Ramos (cell line): ENCODE results near the gene CSK.

Experiments
- in situ Hi-C: fragments of 300-500 bp; cut with MboI; formaldehyde crosslinking; loops from one replicate; pipeline ENCODE4 v1.14.3; 2022; ENCODE audit warnings: low sequenced_read_pairs; ENCODE audit not compliant: unreplicated experiment

CSK gene

DNA sequence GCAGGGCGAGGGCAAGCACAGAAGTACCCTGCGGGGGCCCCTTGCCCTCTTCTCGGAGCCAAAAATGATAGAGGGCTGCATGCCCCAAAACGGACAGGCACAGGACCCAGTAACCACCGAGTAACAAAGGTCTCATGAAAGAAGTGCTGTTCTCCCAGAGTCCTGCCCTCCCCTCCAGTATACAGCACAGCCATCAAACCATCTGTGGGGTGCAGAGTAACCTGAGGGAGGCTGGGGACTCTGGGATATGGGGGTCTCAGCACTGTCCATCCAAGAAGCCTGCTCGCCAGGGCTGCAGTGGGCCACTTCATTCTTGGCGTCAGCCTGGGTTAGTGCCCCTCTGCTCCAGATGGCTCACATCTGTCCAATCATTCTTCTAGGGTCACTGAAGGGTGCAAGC lies 55.0 kb downstream of the CSK start:
- in situ Hi-C loops = loop anchor here (10.0 kb wide), 1 partner anchor 202 kb away; no protein-coding TSS in a partner anchor

DNA sequence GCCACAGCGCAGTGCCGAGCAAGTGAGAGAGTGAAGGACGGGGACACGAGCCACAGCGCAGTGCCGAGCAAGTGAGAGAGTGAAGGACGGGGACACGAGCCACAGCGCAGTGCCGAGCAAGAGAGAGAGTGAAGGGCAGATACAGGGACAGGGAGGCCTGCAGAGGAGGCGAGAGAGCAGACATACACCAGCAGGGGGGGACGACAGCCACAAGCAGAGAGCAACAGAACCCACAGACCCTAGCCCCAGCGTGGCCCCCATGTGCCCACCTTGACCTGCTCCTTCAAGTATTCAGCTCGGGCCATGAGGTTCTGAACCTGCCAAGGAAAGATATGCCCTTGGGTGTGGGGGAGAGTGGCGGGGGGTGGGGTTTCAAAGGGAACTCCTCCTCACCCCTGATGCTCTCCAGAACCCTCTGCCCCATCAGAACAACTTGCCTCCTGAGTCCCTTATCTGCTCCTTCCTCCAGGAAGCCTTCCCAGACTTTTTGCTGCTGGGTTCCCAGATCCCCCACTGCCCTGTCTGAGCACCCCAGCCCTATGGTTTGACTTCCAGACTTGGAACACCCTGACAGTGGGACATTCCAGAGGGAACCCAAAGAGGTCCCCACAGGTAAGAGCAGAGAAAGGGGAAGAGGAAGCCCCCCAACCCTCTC lies 55.7 kb downstream of the CSK start:
- in situ Hi-C loops = loop anchor here (10.0 kb wide), 1 partner anchor 203 kb away; no protein-coding TSS in a partner anchor

DNA sequence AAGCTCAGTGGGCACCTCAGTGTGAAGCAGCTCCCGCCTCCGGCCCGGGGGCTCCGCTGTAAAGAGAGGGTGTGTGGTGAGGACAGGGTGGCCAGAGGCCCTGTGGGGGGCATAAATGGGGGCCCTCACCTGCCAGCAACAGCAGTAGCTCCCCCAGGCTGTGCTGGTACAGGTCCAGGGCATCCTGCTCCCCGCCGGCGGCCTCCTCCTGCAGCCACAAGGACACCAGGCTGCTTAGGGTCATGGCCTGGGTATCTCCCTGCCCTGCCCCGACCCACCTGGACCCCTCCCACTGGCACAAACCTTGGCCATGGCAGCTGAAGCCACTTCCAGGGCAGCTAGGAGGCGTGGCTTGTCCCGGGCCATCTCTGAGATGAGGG lies 56.2 kb downstream of the CSK start:
- in situ Hi-C loops = loop anchor here (10.0 kb wide), 1 partner anchor 203 kb away; no protein-coding TSS in a partner anchor

DNA sequence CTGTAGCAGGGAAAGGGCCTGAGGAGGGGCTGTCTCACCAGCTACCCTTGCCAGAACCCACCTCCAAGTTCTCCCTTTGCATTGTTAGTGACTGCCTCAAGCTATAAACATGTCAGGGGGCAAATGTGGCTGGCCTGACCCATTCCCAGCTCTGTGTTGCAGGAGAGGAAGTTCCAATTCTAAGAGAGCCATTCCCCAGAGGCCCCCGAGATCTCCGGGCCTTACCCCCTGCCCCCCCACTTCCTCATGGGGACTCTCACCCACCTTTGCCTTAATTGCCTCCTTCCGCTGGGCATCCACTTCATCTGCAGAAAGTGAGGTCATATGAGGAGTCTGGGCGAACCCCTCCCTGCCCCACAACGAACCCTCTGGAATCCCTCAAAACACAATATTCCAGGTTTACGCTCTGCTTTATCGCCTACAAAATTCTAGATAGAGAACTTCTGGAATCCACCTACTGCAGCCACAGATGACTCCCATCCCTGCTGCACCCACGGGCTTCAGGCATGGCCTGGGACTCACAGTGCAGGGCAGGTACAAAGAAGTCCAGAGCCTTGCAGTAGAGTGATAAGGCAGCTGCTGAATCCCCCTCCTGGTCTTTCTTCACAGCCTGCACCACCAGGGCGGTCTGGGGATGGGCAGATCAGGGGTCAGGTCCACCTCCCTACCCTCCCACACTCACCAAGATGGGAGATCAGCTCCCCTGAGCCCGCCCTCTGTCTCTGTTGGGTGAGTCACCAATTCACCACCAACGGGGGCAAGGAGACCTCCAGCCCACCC lies 57.1 kb downstream of the CSK start:
- in situ Hi-C loops = loop anchor here (10.0 kb wide), 1 partner anchor 204 kb away; no protein-coding TSS in a partner anchor

DNA sequence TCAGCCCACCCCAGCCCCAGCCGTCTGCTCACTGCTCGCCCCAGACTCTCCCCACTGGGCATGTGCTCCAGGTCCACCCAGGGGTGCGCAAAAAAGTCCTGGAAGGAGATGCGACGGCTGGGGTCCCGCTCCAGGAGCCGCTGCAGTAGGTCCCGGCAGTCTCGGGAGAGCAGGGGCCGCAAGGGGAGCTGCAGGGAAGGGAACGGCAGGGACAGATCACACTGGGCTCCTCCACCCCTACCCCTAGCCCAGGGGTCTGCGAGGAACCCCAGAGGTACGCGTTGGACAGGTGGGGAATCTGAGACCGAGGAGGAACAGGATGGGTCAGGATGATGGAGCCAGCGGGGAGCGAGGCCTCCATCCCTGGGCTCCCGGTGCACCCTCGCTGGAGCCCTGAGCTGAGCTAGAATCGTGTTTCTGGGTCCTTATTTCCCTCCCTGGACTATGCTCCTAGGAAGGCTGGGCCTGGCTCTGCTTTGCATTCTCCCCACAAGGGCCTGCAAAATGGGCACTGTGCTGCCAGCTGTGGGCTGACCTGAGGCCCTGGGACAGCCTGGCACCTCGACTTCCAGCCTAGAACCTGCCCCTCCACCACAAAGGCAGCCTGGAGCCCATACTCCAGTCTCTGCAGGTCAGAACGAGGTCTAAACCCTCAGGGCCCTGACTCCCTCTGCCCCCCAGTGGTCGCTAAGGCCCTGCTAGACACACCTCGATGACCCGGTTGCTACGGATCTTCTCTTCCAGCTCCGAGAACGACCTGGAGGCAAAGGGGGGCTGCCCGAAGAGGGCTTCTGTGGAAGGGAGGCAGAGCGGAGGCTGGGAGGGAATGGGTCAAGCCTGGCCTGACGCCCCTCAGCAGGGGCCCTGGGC lies 57.9 kb downstream of the CSK start:
- in situ Hi-C loops = loop anchor here (10.0 kb wide), 1 partner anchor 205 kb away; no protein-coding TSS in a partner anchor

DNA sequence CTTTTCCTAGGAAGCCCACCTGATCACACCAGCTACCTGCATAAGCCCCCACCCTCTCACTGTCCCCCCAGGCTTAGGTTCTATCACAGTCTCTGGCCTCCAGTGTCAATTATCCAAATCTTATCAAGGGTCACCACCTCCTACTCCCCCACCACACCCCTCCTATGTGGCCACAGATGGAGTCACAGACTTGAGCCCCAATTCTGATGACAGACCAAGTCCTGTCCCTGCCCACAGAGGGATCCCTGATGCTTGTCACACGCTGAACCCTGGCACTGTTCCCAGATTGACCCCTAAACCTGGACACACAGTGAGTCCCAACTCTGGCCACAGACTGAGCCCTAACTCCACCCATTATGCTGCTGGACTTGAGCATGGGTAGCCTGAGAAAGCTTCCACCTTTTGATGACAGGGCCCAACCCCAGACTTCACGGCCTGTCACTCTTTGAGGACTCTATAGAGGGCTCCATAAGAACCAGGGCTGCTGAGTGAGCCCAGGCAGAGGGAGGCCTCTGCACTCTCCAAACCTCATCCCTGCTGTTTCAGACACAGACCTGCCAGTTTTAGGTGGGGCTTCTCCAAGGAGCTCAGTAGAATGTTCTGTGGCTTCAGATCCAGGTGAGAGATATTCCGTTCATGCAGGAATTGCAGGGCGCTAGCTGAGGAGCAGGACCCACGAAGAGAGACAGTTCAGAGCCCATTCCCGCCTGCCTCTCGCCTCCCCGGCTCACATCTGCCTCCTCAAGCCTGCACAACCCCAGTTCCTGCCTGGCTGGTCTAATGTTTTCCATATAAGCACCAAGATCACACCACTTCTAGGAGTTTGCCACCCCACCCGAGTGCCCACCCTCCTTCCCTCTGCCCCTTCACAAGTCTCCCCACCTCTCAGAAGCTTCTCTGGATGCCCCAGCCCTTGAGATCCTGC lies 59.2 kb downstream of the CSK start:
- in situ Hi-C loops = no loop called here

DNA sequence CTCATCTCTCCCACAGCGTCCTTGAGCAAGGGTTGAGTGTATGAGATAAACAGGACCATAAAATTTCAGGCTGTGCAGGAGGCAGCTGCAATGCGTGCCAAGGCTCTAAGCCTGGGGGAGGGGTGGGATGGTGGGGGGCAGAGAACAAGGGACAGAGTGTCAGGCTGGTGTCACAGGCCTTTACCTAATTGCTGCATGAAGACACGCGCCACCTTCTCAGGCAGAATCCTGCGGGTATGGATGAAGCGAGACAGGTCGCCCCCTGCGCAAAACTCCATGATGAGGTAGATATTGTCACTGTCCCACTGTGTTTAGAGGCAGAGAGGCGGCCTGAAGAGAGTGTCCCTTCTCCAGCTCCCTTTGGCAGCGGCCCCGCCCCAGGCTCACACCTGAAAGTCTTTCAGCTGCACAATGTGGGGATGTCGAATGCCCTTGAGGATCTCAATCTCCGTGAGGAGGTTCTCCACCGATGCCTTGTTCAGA lies 60.1 kb downstream of the CSK start:
- in situ Hi-C loops = no loop called here

DNA sequence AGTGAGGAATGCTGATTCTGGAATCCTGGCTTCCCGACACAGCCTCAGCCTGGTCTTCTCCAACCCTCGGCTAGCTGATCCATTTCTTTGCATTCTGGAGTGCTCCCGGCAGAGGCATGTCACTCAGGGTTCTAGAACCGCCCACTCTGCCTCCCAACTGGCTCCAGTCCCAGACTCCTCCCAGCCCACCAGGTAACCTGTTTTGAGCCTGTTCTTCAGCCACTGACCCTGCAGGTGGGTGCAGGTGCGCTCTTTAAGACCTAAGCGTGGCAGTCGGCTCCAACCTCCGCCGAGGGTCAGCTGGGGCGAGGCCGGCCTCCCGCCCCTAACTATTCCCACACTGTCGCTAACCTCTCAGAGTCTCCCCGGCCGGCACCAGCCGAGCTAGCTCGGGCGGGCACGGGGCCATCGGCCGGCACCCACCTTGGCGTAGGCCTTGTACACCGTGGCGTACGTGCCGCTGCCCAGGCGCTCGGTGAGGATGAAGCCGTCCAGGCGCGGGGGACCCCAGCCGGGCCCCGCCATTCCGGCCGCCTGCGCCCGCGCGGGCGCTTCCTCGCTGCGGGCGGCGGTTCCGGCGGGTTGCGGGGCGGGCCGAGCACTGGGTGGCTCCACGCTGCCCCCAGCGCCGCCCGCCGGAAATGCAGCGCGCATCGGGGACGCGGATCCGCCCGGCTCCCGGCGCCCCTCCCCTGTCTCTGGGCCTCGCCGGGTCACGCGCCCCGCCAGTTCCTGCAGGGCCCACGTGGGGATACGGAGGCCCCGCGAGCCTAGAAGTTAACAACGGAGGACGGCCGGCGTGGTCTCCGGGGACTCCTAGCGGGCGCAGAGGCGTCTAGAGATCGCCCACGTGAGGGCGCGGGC lies 60.9 kb downstream of the CSK start, which contains the start of gene ULK3:
ULK3 (minus strand) TSS at position 576 of the 864 bp plus-strand sequence; CDS start at position 525, 51 bp downstream.
- in situ Hi-C loops = no loop called here

DNA sequence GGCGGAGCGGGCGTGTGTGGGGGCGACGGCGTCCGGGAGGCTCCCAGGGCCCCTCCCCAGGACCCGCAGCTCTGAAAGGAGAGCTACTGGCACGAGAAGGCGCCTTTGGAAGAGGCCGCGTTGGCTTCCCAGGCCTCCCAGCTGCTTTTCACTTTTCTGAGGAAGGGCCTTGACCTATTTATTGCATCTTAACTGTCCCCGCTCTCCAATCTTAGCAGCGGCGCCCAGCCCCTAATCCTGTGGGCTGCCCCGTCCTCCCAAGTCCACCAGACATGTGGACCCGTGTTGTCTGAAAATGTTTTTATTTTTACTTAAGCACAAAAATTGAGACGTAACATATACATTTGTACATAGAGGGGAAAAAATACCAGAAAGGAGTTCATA lies 61.6 kb downstream of the CSK start:
- in situ Hi-C loops = no loop called here

DNA sequence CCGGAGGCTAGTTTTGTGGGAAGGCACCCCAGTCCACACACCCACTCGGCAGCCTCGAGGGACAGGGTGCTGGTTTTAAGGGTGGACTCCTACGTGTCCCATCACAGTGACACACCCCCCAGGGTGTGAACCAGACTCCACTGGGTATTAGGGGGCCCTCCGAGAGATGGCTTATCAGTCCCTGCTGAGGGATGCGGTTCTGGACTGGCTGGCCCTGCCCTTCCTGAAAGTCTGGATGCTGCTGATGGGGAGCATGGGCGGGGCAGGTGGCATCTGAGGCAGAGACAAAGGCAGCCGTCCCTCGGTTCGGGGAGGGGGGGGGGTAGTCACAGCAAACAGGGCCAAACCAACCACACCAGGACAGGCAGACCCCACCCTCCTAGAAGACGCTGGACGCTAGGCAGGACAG lies 62.0 kb downstream of the CSK start:
- in situ Hi-C loops = no loop called here

DNA sequence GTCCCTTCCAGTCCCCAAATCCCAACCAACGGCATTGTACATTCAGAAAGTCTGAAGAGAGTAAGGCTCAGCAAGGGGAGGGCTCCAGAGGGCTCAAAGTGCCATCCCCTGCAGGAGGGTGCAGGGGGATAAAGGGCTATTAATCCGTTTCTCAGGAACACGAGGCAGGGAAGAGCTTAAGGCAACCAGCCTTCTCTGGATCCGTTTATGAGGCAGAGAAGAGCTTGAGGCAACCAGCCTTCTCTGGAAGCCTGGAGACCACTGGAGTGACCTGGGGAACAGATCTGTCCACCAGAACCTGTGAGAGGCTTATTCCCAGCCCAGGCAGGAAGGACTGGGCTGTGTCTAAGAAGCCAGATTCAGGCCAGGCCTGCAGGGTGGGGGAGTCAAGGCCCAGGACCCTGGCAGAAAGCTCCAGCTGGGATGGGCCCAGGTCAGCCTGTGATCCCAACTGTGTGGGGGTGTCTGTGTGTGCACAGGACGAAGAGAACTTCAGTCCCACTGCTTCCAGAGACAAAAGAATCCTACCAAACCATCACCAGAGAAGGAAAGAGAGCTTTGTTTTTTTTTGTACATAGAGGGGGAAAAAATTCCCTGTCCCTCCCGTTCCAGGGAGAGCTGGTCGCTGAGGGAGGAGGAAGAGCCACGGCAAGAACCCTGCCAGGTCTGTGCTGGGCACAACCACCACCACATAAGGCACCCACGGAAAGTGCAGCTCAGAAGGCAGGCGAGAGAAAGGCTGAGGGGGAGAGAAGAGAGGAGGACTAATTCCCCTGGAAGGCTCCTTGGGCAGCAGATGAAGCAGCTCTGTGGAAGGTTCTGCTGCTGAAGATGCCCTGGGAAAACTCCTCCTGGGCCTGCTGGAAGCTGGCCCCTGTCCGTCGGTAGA lies 62.7 kb downstream of the CSK start:
- in situ Hi-C loops = no loop called here

DNA sequence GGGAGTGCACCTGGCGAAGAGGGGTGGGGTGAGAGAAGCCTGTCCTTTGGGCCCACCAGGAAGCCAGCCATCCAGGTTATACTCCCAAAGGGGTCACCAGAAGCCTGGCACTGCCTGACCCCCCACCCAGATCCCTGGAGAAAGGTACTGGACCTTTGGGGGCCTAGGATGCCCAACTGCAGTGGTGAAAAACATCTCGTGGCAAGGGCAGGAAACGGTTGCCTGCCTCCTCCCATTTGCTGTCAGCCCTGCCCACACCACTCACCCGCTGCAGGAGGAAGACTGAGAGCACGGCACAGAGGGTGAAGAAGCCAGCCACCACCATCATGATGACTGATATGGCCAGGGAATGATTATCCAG lies 63.3 kb downstream of the CSK start:
- in situ Hi-C loops = no loop called here

DNA sequence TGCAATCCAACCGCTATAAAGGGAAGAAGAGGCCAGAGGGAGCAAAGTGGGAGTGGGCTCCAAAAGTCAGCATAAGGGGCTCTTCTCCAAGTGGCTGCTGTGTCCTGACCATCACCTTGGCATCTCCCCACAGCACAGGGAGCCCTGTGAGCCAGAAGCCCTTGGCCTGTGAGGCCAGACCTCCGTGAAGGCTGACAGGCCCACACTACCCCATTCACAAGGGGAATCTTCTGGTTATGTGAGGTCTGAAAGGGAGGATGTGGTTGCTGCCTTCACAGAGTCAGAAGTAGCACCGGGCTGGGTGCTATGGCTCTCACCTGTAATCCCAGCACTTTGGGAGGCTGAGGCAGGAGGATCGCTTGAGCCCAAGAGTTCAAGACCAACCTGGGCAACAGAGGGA lies 63.7 kb downstream of the CSK start:
- in situ Hi-C loops = no loop called here

DNA sequence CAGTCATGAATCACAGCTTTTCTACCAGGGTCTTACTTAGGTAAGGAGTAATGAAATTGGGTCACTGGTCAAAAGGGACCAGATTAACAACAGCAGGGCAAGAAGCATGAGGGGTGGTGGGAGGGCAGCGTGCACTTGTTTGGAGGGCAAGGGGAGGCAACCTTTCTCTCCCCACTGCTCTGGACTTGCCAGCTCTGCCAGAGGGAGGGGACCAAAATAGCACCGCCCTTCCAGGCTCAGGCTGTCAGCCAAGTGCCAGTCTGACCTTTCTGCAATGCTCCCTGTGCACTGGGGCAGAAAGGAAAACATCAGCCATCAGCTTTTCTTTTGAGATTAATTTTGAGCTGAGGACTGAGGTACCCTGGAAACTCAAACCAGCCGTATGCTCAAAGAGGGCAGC lies 65.6 kb downstream of the CSK start:
- in situ Hi-C loops = no loop called here

DNA sequence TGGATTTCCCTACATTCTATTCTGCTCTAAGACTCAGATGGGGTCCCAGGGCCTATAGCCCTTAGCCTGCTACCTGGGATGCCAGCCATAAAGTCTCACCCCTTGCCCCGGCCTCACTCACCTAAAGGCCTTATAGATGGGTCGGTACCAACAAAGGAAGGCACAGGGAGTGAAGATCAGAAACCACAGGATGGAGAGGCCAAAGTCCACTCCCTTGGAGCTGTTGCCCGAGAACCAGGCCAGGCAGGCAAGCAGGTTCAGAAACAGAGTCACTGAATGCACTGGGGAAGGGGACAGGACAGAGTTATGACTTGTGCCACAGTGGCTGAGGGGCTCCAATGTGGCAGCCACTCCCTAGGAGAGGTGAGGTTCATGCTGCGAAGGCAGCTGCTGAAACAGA lies 68.5 kb downstream of the CSK start:
- in situ Hi-C loops = no loop called here

DNA sequence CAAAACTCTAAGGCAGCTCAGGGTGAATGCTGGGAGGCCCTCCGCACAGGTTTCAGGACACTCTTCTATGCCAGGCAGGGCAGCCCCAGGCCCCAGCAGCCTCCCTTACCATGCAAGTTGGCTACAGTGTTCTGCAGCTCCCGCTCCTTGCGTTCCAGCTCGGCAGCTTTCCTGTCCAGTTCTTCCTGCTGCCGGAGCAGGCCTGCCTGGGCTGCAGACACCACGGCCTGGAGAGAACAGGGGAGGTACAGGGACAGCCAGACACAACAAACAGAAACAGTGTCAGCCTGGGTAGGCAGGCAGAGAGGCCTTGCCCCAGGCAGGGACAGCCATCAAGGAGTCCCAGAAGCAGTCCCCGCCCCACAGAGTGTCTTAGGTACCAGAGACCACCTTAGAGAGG lies 70.1 kb downstream of the CSK start:
- in situ Hi-C loops = no loop called here
